Upper lobe of left lung (tissue), 4 donors: ENCODE data around the gene PSPH.
"Not testable (repeated sequence)": the region's sequence is repeated elsewhere in the genome, so short reads cannot be mapped to it uniquely, and the experiment has no call there.

ENCODE experiments used
- CTCF ChIP-seq, 6 experiments: fragments of 450-650 bp in 4 of 6; fragments of 200-600 bp in 2 of 6; sonication (generic) in 2 of 6; IDR thresholded peaks; one replicate each; pipeline ENCODE4 v1.5.1; 2016 to 2019; ENCODE audit warnings: antibody characterized with exemption in 6 of 6
- EP300 ChIP-seq, 4 donors: sonication (generic); formaldehyde crosslinking; IDR thresholded peaks; one replicate each; pipeline ENCODE4 v1.5.1; 2017; ENCODE audit warnings: antibody characterized with exemption in 4 of 4, control low read depth in 2 of 4
- POLR2A ChIP-seq, 4 donors: fragments of 450-650 bp; IDR thresholded peaks; one replicate each; pipeline ENCODE4 v1.5.1; 2016 to 2017; ENCODE audit warnings: antibody characterized with exemption in 4 of 4, mild to moderate bottlenecking in 2 of 4
- POLR2AphosphoS5 ChIP-seq, 2 donors: sonication (generic); formaldehyde crosslinking; IDR thresholded peaks; one replicate each; pipeline ENCODE4 v1.5.1; 2017; ENCODE audit warnings: antibody characterized with exemption in 2 of 2

GRCh38 chr7:56092388-56092787, 41.1 kb upstream of the PSPH start:
- not testable (repeated sequence) for TF ChIP-seq CTCF, EP300, POLR2AphosphoS5, POLR2A (IDR thresholded peaks at IDR 0.05)
